WTC11 (cell line): ENCODE results near the gene CHERP. TPM values are rescaled to one million over a fixed set of nuclear protein-coding genes. Genes with fewer than 3 reads are reported as not detected.

Experiments used
- ATAC-seq: fragments of 200-7000 bp; cut with Tn5 transposase; 2 replicates; pipeline ENCODE4 v1.10.0; 2021; ENCODE audit warnings: mild to moderate bottlenecking, moderate library complexity
- CTCF ChIA-PET: fragments of 300-600 bp; sonication (Branson Sonifier 250); formaldehyde crosslinking; loops from one replicate; lab custom pipeline; 2021; ENCODE audit warnings: antibody characterized with exemption; lab: Charles Lee
- POLR2A ChIA-PET: fragments of 350-600 bp; sonication (Branson Sonifier 250); formaldehyde crosslinking; loops from one replicate; lab custom pipeline; 2021; ENCODE audit warnings: antibody characterized with exemption; lab: Charles Lee
- DNase-seq: peaks from one replicate; pipeline ENCODE4 v3.0.0; 2021; ENCODE audit warnings: low spot score
- H3K27ac Mint-ChIP-seq: 2 replicates; pipeline ENCODE4 v1.8.0; 2021; ENCODE audit warnings: mixed read lengths
- H3K27me3 Mint-ChIP-seq: 2 replicates; pipeline ENCODE4 v1.8.0; 2021; ENCODE audit warnings: low read depth, mild to moderate bottlenecking, moderate library complexity, mixed read lengths
- H3K36me3 Mint-ChIP-seq: 2 replicates; pipeline ENCODE4 v1.8.0; 2021; ENCODE audit warnings: mixed read lengths
- H3K4me1 Mint-ChIP-seq: 2 replicates; pipeline ENCODE4 v1.8.0; 2022; ENCODE audit warnings: mixed read lengths
- H3K4me3 Mint-ChIP-seq: 2 replicates; pipeline ENCODE4 v1.8.0; 2021; ENCODE audit warnings: mild to moderate bottlenecking, moderate library complexity, mixed read lengths
- H3K9me3 Mint-ChIP-seq: 2 replicates; pipeline ENCODE4 v1.8.0; 2021; ENCODE audit warnings: mixed read lengths
- CBFB ChIP-seq: sonication (generic); formaldehyde crosslinking; IDR thresholded peaks from 2 replicates; pipeline ENCODE4 v1.8.1; 2022; ENCODE audit warnings: mild to moderate bottlenecking, low read depth, missing genetic modification reagents
- ELF4 ChIP-seq: sonication (generic); formaldehyde crosslinking; IDR thresholded peaks from 2 replicates; pipeline ENCODE4 v1.8.1; 2022; ENCODE audit warnings: low read depth, mild to moderate bottlenecking, moderate library complexity, missing genetic modification reagents
- HMGA2 ChIP-seq: fragments of 250-450 bp; sonication (Bioruptor Pico); IDR thresholded peaks from 2 replicates; pipeline ENCODE4 v1.4.0; 2021; ENCODE audit warnings: mild to moderate bottlenecking, moderate library complexity
- JUN ChIP-seq: sonication (generic); formaldehyde crosslinking; IDR thresholded peaks from 2 replicates; pipeline ENCODE4 v1.8.0; 2023; ENCODE audit warnings: mild to moderate bottlenecking, missing genetic modification reagents
- TEAD1 ChIP-seq: sonication (generic); formaldehyde crosslinking; IDR thresholded peaks from 2 replicates; pipeline ENCODE4 v1.8.0; 2022; ENCODE audit warnings: mild to moderate bottlenecking, missing genetic modification reagents
- ZNF317 ChIP-seq: sonication (generic); formaldehyde crosslinking; IDR thresholded peaks from 2 replicates; pipeline ENCODE4 v1.8.1; 2023; ENCODE audit warnings: low read depth, mild to moderate bottlenecking, moderate library complexity, missing genetic modification reagents, borderline replicate concordance
- total RNA-seq: library from RNA; stranded (reverse); gene quantifications from 3 replicates; pipeline ENCODE4 v1.2.3, GENCODE V29; 2021
- TF ChIP-seq, protein P1 (sequence below): fragments of 250-450 bp; sonication (Bioruptor Pico); IDR thresholded peaks from 2 replicates; pipeline ENCODE4 v1.9.0; 2021; ENCODE audit warnings: mild to moderate bottlenecking, borderline replicate concordance
- TF ChIP-seq, protein P2 (sequence below): fragments of 250-450 bp; sonication (Bioruptor Pico); conservative IDR thresholded peaks from 2 replicates; pipeline ENCODE4 v1.9.0; 2021; ENCODE audit warnings: mild to moderate bottlenecking
- TF ChIP-seq, protein P3 (sequence below): sonication (generic); formaldehyde crosslinking; IDR thresholded peaks from 2 replicates; pipeline ENCODE4 v1.8.0; 2022; ENCODE audit warnings: mild to moderate bottlenecking, missing genetic modification reagents
- TF ChIP-seq, protein P4 (sequence below): fragments of 250-450 bp; sonication (Bioruptor Pico); IDR thresholded peaks from 2 replicates; pipeline ENCODE4 v1.8.0; 2021; ENCODE audit warnings: mild to moderate bottlenecking
- TF ChIP-seq, protein P5 (sequence below): sonication (generic); formaldehyde crosslinking; IDR thresholded peaks from 2 replicates; pipeline ENCODE4 v1.8.0; 2023; ENCODE audit warnings: mild to moderate bottlenecking, missing genetic modification reagents
- TF ChIP-seq, protein P6 (sequence below): sonication (generic); formaldehyde crosslinking; IDR thresholded peaks from 2 replicates; pipeline ENCODE4 v1.8.1; 2022; ENCODE audit warnings: mild to moderate bottlenecking, missing genetic modification reagents, moderate library complexity, borderline replicate concordance
- TF ChIP-seq, protein P7 (sequence below): fragments of 250-450 bp; sonication (Bioruptor Pico); IDR thresholded peaks from 2 replicates; pipeline ENCODE4 v1.9.0; 2021; ENCODE audit warnings: mild to moderate bottlenecking

The CHERP gene
- total RNA-seq, 1 experiment from 2014 or later, result 98.7 TPM

DNA sequence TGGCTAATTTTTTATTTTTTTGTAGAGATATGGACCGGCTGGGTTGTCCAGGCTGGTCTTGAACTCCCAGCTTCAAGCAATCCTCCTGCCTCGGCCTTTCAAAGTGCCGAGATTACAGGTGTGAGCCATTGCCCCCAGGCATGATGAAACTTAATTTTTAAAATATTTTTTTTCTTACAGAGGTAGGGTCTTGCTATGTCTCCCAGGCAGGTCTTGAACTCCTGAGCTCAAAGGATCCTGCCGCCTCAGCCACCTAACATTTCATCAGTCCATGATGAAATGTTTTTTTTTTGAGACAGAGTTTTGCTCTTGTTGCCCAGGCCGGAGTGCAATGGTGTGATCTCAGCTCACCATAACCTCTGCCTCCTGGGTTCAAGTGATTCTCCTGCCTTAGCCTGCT, 33.7 kb downstream of the CHERP start (continued):
- TF ChIP-seq, protein P1, sequence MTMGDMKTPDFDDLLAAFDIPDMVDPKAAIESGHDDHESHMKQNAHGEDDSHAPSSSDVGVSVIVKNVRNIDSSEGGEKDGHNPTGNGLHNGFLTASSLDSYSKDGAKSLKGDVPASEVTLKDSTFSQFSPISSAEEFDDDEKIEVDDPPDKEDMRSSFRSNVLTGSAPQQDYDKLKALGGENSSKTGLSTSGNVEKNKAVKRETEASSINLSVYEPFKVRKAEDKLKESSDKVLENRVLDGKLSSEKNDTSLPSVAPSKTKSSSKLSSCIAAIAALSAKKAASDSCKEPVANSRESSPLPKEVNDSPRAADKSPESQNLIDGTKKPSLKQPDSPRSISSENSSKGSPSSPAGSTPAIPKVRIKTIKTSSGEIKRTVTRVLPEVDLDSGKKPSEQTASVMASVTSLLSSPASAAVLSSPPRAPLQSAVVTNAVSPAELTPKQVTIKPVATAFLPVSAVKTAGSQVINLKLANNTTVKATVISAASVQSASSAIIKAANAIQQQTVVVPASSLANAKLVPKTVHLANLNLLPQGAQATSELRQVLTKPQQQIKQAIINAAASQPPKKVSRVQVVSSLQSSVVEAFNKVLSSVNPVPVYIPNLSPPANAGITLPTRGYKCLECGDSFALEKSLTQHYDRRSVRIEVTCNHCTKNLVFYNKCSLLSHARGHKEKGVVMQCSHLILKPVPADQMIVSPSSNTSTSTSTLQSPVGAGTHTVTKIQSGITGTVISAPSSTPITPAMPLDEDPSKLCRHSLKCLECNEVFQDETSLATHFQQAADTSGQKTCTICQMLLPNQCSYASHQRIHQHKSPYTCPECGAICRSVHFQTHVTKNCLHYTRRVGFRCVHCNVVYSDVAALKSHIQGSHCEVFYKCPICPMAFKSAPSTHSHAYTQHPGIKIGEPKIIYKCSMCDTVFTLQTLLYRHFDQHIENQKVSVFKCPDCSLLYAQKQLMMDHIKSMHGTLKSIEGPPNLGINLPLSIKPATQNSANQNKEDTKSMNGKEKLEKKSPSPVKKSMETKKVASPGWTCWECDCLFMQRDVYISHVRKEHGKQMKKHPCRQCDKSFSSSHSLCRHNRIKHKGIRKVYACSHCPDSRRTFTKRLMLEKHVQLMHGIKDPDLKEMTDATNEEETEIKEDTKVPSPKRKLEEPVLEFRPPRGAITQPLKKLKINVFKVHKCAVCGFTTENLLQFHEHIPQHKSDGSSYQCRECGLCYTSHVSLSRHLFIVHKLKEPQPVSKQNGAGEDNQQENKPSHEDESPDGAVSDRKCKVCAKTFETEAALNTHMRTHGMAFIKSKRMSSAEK (CRISPR knock-in tag), result no peak
- TF ChIP-seq JUN (CRISPR knock-in tag) (no peak), TEAD1 (CRISPR knock-in tag) (no peak), CBFB (CRISPR knock-in tag) (no peak)
- TF ChIP-seq, protein P2, sequence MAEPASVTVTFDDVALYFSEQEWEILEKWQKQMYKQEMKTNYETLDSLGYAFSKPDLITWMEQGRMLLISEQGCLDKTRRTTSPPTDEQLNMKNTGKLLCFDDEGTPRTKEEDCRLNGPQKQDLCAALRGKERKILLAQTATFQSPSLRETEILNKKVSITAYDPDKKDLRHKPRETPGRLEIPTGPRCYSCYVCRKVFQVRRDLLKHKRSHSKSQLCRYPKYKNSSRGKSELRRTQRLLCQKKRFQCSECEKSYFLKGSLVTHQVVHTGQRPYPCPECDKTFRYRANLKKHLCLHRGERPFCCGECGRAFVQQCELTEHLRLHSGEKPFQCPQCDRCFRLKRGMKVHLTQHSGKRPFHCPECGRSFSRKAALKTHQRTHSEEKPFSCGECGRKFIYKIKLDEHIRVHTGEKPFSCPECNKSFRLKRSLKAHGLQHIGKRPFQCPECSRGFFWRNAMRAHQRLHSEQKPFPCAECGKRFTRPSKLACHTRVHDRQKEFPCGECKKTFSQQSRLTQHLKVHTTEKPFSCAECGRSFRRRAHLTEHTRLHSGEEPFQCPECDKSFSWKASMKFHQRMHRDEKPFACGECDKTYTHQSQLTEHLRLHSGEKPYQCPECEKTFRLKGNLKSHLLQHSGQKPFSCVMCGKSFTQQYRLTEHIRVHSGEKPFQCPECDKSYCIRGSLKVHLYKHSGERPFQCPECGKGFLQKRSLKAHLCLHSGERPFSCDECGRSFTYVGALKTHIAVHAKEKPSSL (CRISPR knock-in tag), result no peak
- TF ChIP-seq, protein P3, sequence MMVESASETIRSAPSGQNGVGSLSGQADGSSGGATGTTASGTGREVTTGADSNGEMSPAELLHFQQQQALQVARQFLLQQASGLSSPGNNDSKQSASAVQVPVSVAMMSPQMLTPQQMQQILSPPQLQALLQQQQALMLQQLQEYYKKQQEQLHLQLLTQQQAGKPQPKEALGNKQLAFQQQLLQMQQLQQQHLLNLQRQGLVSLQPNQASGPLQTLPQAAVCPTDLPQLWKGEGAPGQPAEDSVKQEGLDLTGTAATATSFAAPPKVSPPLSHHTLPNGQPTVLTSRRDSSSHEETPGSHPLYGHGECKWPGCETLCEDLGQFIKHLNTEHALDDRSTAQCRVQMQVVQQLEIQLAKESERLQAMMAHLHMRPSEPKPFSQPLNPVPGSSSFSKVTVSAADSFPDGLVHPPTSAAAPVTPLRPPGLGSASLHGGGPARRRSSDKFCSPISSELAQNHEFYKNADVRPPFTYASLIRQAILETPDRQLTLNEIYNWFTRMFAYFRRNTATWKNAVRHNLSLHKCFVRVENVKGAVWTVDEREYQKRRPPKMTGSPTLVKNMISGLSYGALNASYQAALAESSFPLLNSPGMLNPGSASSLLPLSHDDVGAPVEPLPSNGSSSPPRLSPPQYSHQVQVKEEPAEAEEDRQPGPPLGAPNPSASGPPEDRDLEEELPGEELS (CRISPR knock-in tag), result no peak

DNA sequence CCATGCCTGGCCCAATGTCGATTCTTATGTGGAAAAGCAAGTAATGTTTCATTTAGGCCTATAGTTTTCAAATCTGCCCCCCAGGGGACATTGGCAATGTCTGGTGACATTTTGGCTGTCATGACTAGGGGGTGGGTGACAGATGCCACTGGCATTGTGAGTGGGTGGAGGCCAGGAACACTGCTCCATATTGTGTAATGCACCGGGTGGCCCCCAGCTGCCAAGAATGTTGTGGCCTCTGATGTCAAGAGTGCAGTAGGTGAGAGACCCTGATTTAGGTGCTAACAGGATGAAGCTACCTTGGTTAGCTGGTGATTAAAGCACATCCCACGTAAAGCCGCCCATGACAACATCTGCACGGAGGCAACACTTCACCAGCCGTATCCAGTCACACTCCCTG, 35.3 kb downstream of the CHERP start:
- ChIA-PET POLR2A (no interaction called here), CTCF (interaction anchor here (1.7 kb wide), 1 partner anchor 65 kb away, joined by 3 read pairs; no protein-coding TSS in a partner anchor)
- no peak for DNase-seq
- Mint-ChIP-seq H3K27ac (no peak overlapping the region), H3K9me3 (no peaks in the 10 kb centered on the region), H3K27me3 (no peaks in the 10 kb centered on the region), H3K4me1 (no peaks in the 10 kb centered on the region), H3K36me3 (peaks cover 8% of the 10 kb centered on the region), H3K4me3 (no peak overlapping the region)
- no peak for ATAC-seq
- TF ChIP-seq, protein P4, sequence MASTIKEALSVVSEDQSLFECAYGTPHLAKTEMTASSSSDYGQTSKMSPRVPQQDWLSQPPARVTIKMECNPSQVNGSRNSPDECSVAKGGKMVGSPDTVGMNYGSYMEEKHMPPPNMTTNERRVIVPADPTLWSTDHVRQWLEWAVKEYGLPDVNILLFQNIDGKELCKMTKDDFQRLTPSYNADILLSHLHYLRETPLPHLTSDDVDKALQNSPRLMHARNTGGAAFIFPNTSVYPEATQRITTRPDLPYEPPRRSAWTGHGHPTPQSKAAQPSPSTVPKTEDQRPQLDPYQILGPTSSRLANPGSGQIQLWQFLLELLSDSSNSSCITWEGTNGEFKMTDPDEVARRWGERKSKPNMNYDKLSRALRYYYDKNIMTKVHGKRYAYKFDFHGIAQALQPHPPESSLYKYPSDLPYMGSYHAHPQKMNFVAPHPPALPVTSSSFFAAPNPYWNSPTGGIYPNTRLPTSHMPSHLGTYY, result no peak
- TF ChIP-seq, protein P5, sequence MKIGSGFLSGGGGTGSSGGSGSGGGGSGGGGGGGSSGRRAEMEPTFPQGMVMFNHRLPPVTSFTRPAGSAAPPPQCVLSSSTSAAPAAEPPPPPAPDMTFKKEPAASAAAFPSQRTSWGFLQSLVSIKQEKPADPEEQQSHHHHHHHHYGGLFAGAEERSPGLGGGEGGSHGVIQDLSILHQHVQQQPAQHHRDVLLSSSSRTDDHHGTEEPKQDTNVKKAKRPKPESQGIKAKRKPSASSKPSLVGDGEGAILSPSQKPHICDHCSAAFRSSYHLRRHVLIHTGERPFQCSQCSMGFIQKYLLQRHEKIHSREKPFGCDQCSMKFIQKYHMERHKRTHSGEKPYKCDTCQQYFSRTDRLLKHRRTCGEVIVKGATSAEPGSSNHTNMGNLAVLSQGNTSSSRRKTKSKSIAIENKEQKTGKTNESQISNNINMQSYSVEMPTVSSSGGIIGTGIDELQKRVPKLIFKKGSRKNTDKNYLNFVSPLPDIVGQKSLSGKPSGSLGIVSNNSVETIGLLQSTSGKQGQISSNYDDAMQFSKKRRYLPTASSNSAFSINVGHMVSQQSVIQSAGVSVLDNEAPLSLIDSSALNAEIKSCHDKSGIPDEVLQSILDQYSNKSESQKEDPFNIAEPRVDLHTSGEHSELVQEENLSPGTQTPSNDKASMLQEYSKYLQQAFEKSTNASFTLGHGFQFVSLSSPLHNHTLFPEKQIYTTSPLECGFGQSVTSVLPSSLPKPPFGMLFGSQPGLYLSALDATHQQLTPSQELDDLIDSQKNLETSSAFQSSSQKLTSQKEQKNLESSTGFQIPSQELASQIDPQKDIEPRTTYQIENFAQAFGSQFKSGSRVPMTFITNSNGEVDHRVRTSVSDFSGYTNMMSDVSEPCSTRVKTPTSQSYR (CRISPR knock-in tag), result no peak
- TF ChIP-seq HMGA2 (CRISPR knock-in tag) (no peak), ZNF317 (no peak), ELF4 (no peak)
- TF ChIP-seq, protein P6, sequence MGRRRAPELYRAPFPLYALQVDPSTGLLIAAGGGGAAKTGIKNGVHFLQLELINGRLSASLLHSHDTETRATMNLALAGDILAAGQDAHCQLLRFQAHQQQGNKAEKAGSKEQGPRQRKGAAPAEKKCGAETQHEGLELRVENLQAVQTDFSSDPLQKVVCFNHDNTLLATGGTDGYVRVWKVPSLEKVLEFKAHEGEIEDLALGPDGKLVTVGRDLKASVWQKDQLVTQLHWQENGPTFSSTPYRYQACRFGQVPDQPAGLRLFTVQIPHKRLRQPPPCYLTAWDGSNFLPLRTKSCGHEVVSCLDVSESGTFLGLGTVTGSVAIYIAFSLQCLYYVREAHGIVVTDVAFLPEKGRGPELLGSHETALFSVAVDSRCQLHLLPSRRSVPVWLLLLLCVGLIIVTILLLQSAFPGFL, result no peak
- TF ChIP-seq, protein P7, sequence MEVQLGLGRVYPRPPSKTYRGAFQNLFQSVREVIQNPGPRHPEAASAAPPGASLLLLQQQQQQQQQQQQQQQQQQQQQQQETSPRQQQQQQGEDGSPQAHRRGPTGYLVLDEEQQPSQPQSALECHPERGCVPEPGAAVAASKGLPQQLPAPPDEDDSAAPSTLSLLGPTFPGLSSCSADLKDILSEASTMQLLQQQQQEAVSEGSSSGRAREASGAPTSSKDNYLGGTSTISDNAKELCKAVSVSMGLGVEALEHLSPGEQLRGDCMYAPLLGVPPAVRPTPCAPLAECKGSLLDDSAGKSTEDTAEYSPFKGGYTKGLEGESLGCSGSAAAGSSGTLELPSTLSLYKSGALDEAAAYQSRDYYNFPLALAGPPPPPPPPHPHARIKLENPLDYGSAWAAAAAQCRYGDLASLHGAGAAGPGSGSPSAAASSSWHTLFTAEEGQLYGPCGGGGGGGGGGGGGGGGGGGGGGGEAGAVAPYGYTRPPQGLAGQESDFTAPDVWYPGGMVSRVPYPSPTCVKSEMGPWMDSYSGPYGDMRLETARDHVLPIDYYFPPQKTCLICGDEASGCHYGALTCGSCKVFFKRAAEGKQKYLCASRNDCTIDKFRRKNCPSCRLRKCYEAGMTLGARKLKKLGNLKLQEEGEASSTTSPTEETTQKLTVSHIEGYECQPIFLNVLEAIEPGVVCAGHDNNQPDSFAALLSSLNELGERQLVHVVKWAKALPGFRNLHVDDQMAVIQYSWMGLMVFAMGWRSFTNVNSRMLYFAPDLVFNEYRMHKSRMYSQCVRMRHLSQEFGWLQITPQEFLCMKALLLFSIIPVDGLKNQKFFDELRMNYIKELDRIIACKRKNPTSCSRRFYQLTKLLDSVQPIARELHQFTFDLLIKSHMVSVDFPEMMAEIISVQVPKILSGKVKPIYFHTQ, result no peak
- TF ChIP-seq, protein P2 (CRISPR knock-in tag), result no peak
